HEK293 (cell line): ENCODE measurements around the gene NTSR1.

ENCODE experiments used
- BCL11A ChIP-seq: fragments of 450-650 bp; formaldehyde crosslinking; IDR thresholded peaks from 2 replicates; pipeline ENCODE4 v1.5.1; 2016; ENCODE audit warnings: low read depth, missing biosample characterization, missing genetic modification characterization
- BCL11B ChIP-seq: fragments of 450-650 bp; formaldehyde crosslinking; IDR thresholded peaks from 2 replicates; pipeline ENCODE4 v1.5.1; 2016; ENCODE audit warnings: low read depth, missing biosample characterization, missing genetic modification characterization
- GLI2 ChIP-seq: fragments of 450-650 bp; formaldehyde crosslinking; IDR thresholded peaks from 2 replicates; pipeline ENCODE4; 2017; ENCODE audit warnings: missing biosample characterization, missing genetic modification characterization, low read depth, borderline replicate concordance
- HOXD13 ChIP-seq: sonication (generic); formaldehyde crosslinking; IDR thresholded peaks from 2 replicates; pipeline ENCODE4 v1.8.0; 2022; ENCODE audit warnings: missing genetic modification reagents, borderline replicate concordance
- SP2 ChIP-seq: fragments of 450-650 bp; formaldehyde crosslinking; IDR thresholded peaks from 2 replicates; pipeline ENCODE4 v1.5.1; 2016; ENCODE audit warnings: missing biosample characterization, missing genetic modification characterization
- TSHZ1 ChIP-seq: fragments of 450-650 bp; formaldehyde crosslinking; IDR thresholded peaks from 2 replicates; pipeline ENCODE4 v1.5.1; 2016; ENCODE audit warnings: missing biosample characterization, missing genetic modification characterization, borderline replicate concordance
- ZFP3 ChIP-seq: fragments of 450-650 bp; formaldehyde crosslinking; IDR thresholded peaks from 2 replicates; pipeline ENCODE4 v1.5.1; 2016; ENCODE audit warnings: low read depth, missing biosample characterization, missing genetic modification characterization
- ZFP37 ChIP-seq: fragments of 450-650 bp; formaldehyde crosslinking; IDR thresholded peaks from 2 replicates; pipeline ENCODE4 v1.5.1; 2016; ENCODE audit warnings: missing biosample characterization, missing genetic modification characterization
- ZNF10 ChIP-seq: fragments of 450-650 bp; formaldehyde crosslinking; IDR thresholded peaks from 2 replicates; pipeline ENCODE4 v1.5.1; 2017; ENCODE audit warnings: missing biosample characterization, missing genetic modification characterization
- ZNF169 ChIP-seq: fragments of 450-650 bp; formaldehyde crosslinking; IDR thresholded peaks from 2 replicates; pipeline ENCODE4 v1.5.1; 2016; ENCODE audit warnings: missing biosample characterization, missing genetic modification characterization
- ZNF266 ChIP-seq: fragments of 450-650 bp; formaldehyde crosslinking; IDR thresholded peaks from 2 replicates; pipeline ENCODE4 v1.5.1; 2016; ENCODE audit warnings: missing biosample characterization, missing genetic modification characterization, low read depth
- ZNF292 ChIP-seq: fragments of 450-650 bp; formaldehyde crosslinking; IDR thresholded peaks from 2 replicates; pipeline ENCODE4 v1.5.1; 2016; ENCODE audit warnings: low read depth, missing biosample characterization, missing genetic modification characterization, borderline replicate concordance
- ZNF302 ChIP-seq: fragments of 450-650 bp; formaldehyde crosslinking; IDR thresholded peaks from 2 replicates; pipeline ENCODE4 v1.5.1; 2016; ENCODE audit warnings: missing biosample characterization, missing genetic modification characterization, low read depth
- ZNF394 ChIP-seq: fragments of 450-650 bp; formaldehyde crosslinking; IDR thresholded peaks from 2 replicates; pipeline ENCODE4 v1.5.1; 2016; ENCODE audit warnings: missing biosample characterization, missing genetic modification characterization, mild to moderate bottlenecking, moderate library complexity, borderline replicate concordance
- ZNF426 ChIP-seq: fragments of 450-650 bp; formaldehyde crosslinking; IDR thresholded peaks from 2 replicates; pipeline ENCODE4 v1.5.1; 2017; ENCODE audit warnings: missing biosample characterization, missing genetic modification characterization, mild to moderate bottlenecking, inconsistent platforms, moderate library complexity
- ZNF433 ChIP-seq: fragments of 450-650 bp; formaldehyde crosslinking; IDR thresholded peaks from 2 replicates; pipeline ENCODE4 v1.5.1; 2016; ENCODE audit warnings: missing biosample characterization, missing genetic modification characterization, low read depth
- ZNF510 ChIP-seq: fragments of 450-650 bp; formaldehyde crosslinking; IDR thresholded peaks from 2 replicates; pipeline ENCODE4 v1.5.1; 2018; ENCODE audit warnings: mild to moderate bottlenecking, missing genetic modification characterization, missing biosample characterization; ENCODE audit not compliant: insufficient replicate concordance
- ZNF645 ChIP-seq: fragments of 450-650 bp; formaldehyde crosslinking; IDR thresholded peaks from 2 replicates; pipeline ENCODE4; 2016; ENCODE audit warnings: missing biosample characterization, missing genetic modification characterization
- ZNF704 ChIP-seq: fragments of 450-650 bp; formaldehyde crosslinking; IDR thresholded peaks from 2 replicates; pipeline ENCODE4 v1.5.1; 2016; ENCODE audit warnings: missing biosample characterization, missing genetic modification characterization
- ZNF707 ChIP-seq: fragments of 450-650 bp; formaldehyde crosslinking; IDR thresholded peaks from 2 replicates; pipeline ENCODE4 v1.5.1; 2016; ENCODE audit warnings: missing biosample characterization, missing genetic modification characterization
- ZNF776 ChIP-seq: fragments of 450-650 bp; formaldehyde crosslinking; IDR thresholded peaks from 2 replicates; pipeline ENCODE4 v1.5.0; 2017; ENCODE audit warnings: missing biosample characterization, missing genetic modification characterization, borderline replicate concordance
- TF ChIP-seq, protein P1 (sequence below): fragments of 450-650 bp; formaldehyde crosslinking; IDR thresholded peaks from 2 replicates; pipeline ENCODE4 v1.5.1; 2016; ENCODE audit warnings: missing biosample characterization, missing genetic modification characterization, low read depth
- TF ChIP-seq, protein P2 (sequence below): fragments of 450-650 bp; formaldehyde crosslinking; IDR thresholded peaks from 2 replicates; pipeline ENCODE4 v1.5.1; 2016; ENCODE audit warnings: missing biosample characterization, missing genetic modification characterization, borderline replicate concordance
- TF ChIP-seq, protein P3 (sequence below): fragments of 450-650 bp; IDR thresholded peaks from 2 replicates; pipeline ENCODE4 v1.5.1; 2018; ENCODE audit warnings: missing biosample characterization, missing genetic modification characterization

The NTSR1 gene

GRCh38 chr20:62668441-62669027 is 40.1 kb upstream of the NTSR1 start (continued):
- no peak for TF ChIP-seq TSHZ1
- no peak for TF ChIP-seq ZNF292 (tag by site-specific recombination)
- TF ChIP-seq, protein P1, sequence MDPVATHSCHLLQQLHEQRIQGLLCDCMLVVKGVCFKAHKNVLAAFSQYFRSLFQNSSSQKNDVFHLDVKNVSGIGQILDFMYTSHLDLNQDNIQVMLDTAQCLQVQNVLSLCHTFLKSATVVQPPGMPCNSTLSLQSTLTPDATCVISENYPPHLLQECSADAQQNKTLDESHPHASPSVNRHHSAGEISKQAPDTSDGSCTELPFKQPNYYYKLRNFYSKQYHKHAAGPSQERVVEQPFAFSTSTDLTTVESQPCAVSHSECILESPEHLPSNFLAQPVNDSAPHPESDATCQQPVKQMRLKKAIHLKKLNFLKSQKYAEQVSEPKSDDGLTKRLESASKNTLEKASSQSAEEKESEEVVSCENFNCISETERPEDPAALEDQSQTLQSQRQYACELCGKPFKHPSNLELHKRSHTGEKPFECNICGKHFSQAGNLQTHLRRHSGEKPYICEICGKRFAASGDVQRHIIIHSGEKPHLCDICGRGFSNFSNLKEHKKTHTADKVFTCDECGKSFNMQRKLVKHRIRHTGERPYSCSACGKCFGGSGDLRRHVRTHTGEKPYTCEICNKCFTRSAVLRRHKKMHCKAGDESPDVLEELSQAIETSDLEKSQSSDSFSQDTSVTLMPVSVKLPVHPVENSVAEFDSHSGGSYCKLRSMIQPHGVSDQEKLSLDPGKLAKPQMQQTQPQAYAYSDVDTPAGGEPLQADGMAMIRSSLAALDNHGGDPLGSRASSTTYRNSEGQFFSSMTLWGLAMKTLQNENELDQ = no peak
- TF ChIP-seq ZNF707 (tag by site-specific recombination) = no peak
- TF ChIP-seq ZNF704 = no peak
- no peak for TF ChIP-seq BCL11B (tag by site-specific recombination)
- no peak for TF ChIP-seq ZNF510
- TF ChIP-seq ZNF433 (tag by site-specific recombination) = no peak
- TF ChIP-seq, protein P2, sequence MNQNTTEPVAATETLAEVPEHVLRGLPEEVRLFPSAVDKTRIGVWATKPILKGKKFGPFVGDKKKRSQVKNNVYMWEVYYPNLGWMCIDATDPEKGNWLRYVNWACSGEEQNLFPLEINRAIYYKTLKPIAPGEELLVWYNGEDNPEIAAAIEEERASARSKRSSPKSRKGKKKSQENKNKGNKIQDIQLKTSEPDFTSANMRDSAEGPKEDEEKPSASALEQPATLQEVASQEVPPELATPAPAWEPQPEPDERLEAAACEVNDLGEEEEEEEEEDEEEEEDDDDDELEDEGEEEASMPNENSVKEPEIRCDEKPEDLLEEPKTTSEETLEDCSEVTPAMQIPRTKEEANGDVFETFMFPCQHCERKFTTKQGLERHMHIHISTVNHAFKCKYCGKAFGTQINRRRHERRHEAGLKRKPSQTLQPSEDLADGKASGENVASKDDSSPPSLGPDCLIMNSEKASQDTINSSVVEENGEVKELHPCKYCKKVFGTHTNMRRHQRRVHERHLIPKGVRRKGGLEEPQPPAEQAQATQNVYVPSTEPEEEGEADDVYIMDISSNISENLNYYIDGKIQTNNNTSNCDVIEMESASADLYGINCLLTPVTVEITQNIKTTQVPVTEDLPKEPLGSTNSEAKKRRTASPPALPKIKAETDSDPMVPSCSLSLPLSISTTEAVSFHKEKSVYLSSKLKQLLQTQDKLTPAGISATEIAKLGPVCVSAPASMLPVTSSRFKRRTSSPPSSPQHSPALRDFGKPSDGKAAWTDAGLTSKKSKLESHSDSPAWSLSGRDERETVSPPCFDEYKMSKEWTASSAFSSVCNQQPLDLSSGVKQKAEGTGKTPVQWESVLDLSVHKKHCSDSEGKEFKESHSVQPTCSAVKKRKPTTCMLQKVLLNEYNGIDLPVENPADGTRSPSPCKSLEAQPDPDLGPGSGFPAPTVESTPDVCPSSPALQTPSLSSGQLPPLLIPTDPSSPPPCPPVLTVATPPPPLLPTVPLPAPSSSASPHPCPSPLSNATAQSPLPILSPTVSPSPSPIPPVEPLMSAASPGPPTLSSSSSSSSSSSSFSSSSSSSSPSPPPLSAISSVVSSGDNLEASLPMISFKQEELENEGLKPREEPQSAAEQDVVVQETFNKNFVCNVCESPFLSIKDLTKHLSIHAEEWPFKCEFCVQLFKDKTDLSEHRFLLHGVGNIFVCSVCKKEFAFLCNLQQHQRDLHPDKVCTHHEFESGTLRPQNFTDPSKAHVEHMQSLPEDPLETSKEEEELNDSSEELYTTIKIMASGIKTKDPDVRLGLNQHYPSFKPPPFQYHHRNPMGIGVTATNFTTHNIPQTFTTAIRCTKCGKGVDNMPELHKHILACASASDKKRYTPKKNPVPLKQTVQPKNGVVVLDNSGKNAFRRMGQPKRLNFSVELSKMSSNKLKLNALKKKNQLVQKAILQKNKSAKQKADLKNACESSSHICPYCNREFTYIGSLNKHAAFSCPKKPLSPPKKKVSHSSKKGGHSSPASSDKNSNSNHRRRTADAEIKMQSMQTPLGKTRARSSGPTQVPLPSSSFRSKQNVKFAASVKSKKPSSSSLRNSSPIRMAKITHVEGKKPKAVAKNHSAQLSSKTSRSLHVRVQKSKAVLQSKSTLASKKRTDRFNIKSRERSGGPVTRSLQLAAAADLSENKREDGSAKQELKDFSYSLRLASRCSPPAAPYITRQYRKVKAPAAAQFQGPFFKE (tag by site-specific recombination) = no peak
- TF ChIP-seq ZNF394 (tag by site-specific recombination) = no peak
- TF ChIP-seq BCL11A (tag by site-specific recombination) = no peak; the same call in 1 of the 2 replicates
- no peak for TF ChIP-seq HOXD13 (CRISPR knock-in tag)
- no peak for TF ChIP-seq ZNF302 (tag by site-specific recombination)
- no peak for TF ChIP-seq ZNF645 (tag by site-specific recombination)
- no peak for TF ChIP-seq ZFP3 (tag by site-specific recombination)
- TF ChIP-seq ZNF169 (tag by site-specific recombination) = no peak
- TF ChIP-seq, protein P3, sequence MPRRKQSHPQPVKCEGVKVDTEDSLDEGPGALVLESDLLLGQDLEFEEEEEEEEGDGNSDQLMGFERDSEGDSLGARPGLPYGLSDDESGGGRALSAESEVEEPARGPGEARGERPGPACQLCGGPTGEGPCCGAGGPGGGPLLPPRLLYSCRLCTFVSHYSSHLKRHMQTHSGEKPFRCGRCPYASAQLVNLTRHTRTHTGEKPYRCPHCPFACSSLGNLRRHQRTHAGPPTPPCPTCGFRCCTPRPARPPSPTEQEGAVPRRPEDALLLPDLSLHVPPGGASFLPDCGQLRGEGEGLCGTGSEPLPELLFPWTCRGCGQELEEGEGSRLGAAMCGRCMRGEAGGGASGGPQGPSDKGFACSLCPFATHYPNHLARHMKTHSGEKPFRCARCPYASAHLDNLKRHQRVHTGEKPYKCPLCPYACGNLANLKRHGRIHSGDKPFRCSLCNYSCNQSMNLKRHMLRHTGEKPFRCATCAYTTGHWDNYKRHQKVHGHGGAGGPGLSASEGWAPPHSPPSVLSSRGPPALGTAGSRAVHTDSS (tag by site-specific recombination) = no peak
- TF ChIP-seq ZNF426 = no peak
- TF ChIP-seq ZNF10 (tag by site-specific recombination) = 0 out of 2 replicates have a peak, but pooled peaks have one; percentile 46
- TF ChIP-seq ZNF266 (tag by site-specific recombination) = no peak
- no peak for TF ChIP-seq ZNF776
- TF ChIP-seq SP2 (tag by site-specific recombination) = no peak
- no peak for TF ChIP-seq ZFP37 (tag by site-specific recombination)
- no peak for TF ChIP-seq GLI2
